GM23248 (cell line): ENCODE results near the gene GALNT17. TPM values are rescaled to one million over a fixed set of nuclear protein-coding genes. Genes with fewer than 3 reads are reported as not detected.

Experiments used
- DNase-seq: peaks from one replicate; pipeline ENCODE4 v3.0.0-alpha.2; 2015
- H2AFZ ChIP-seq: fragments of 200-600 bp; sonication (generic); 2 replicates; pipeline ENCODE4 v1.6.1; 2016; ENCODE audit warnings: antibody characterized with exemption
- H3F3A ChIP-seq: fragments of 200-600 bp; sonication (generic); 2 replicates; pipeline ENCODE4 v1.6.1; 2016; ENCODE audit warnings: mild to moderate bottlenecking, antibody characterized with exemption, mixed run types; ENCODE audit not compliant: insufficient read depth
- H3K27ac ChIP-seq: fragments of 200-600 bp; sonication (generic); 2 replicates; pipeline ENCODE4 v1.5.1; 2016; ENCODE audit warnings: mild to moderate bottlenecking
- H3K27me3 ChIP-seq: fragments of 200-600 bp; sonication (generic); replicated peaks from 2 replicates; pipeline ENCODE4 v1.6.1; 2016; ENCODE audit warnings: mild to moderate bottlenecking; ENCODE audit not compliant: insufficient read depth
- H3K36me3 ChIP-seq: fragments of 200-600 bp; sonication (generic); 2 replicates; pipeline ENCODE4 v1.6.1; 2016; ENCODE audit warnings: low read depth, mild to moderate bottlenecking
- H3K4me1 ChIP-seq: fragments of 200-600 bp; sonication (generic); 2 replicates; pipeline ENCODE4 v1.6.1; 2016; ENCODE audit warnings: mild to moderate bottlenecking; ENCODE audit not compliant: insufficient read depth
- H3K4me2 ChIP-seq: fragments of 200-600 bp; sonication (generic); one replicate; pipeline ENCODE4 v1.6.1; 2016; ENCODE audit warnings: mild to moderate bottlenecking; ENCODE audit not compliant: unreplicated experiment
- H3K4me3 ChIP-seq: fragments of 200-600 bp; sonication (generic); 2 replicates; pipeline ENCODE4 v1.5.1; 2016; ENCODE audit warnings: mild to moderate bottlenecking
- H3K79me2 ChIP-seq: fragments of 200-600 bp; sonication (generic); 2 replicates; pipeline ENCODE4 v1.6.1; 2016; ENCODE audit warnings: mild to moderate bottlenecking; ENCODE audit not compliant: insufficient read depth
- H3K9ac ChIP-seq: fragments of 200-600 bp; sonication (generic); 2 replicates; pipeline ENCODE4 v1.6.1; 2016; ENCODE audit warnings: mild to moderate bottlenecking
- H3K9me2 ChIP-seq: fragments of 200-600 bp; sonication (generic); 2 replicates; pipeline ENCODE4 v1.6.1; 2016; ENCODE audit warnings: mixed run types, mild to moderate bottlenecking, moderate library complexity; ENCODE audit not compliant: insufficient read depth
- H3K9me3 ChIP-seq: fragments of 200-600 bp; sonication (generic); one replicate; pipeline ENCODE4 v1.6.1; 2017; ENCODE audit warnings: low read depth
- H4K20me1 ChIP-seq: fragments of 200-600 bp; sonication (generic); 2 replicates; pipeline ENCODE4 v1.6.0; 2016; ENCODE audit not compliant: insufficient read depth
- EZH2 ChIP-seq: fragments of 200-600 bp; sonication (generic); IDR thresholded peaks from 2 replicates; pipeline ENCODE4 v1.6.1; 2018; ENCODE audit warnings: antibody characterized with exemption, mild to moderate bottlenecking; ENCODE audit not compliant: insufficient read depth, poor library complexity, severe bottlenecking
- EZH2phosphoT487 ChIP-seq: fragments of 200-600 bp; sonication (generic); IDR thresholded peaks from 2 replicates; pipeline ENCODE4 v1.6.1; 2018; ENCODE audit warnings: antibody characterized with exemption, moderate library complexity, mild to moderate bottlenecking, low read depth; ENCODE audit not compliant: insufficient read depth
- WGBS, 2 experiments: methylation state at CpG; one replicate each; pipeline ENCODE4 v1.1.6; 2015 to 2017; ENCODE audit warnings: low lambda C conversion rate in 2 of 2, low coverage in 1 of 2; ENCODE audit errors: missing lambda C conversion rate in 2 of 2; 5-methylcytosine and 5-hydroxymethylcytosine counted together
- in situ Hi-C: fragments of 300-500 bp; cut with MboI; formaldehyde crosslinking; loops from 2 replicates; pipeline ENCODE4 v1.15.0; 2020
- polyA plus RNA-seq: library from polyadenylated mRNA; unstranded; fragments of >200 nt; fragmentation: Nextera tagmentation; extraction: Ambion mirVana; gene quantifications from 2 replicates; pipeline ENCODE4 v1.2.1, GENCODE V29; 2016
- total RNA-seq: library from RNA; depleted of rRNA; stranded (reverse); fragments of >200 nt; shearing (Covaris generic); gene quantifications from 2 replicates; pipeline ENCODE4 v1.2.3, GENCODE V29; 2014

Gene GALNT17
- total and polyA plus RNA-seq, 2 experiments from 2014 or later: not detected

GRCh38 chr7:71611986-71612385, 480.0 kb downstream of the GALNT17 start:
- WGBS, 2 experiments: 57 to 58% methylated on average over 2 of the region's 2 CpGs
- TF ChIP-seq EZH2phosphoT487: no peak
- TF ChIP-seq EZH2: no peak
- Histone ChIP-seq H3K79me2 (no peaks in the 10 kb centered on the region), H3K9ac (no peak overlapping the region), H3K4me1 (no peaks in the 10 kb centered on the region), H3K4me2 (no peak overlapping the region), H2AFZ (no peak overlapping the region), H3K36me3 (no peaks in the 10 kb centered on the region), H4K20me1 (no peaks in the 10 kb centered on the region), H3K27me3 (no peaks in the 10 kb centered on the region), H3K27ac (no peak overlapping the region), H3K9me3 (no peaks in the 10 kb centered on the region), H3F3A (no peaks in the 10 kb centered on the region), H3K9me2 (no peaks in the 10 kb centered on the region), H3K4me3 (no peak overlapping the region)
- in situ Hi-C loops: no loop called here
- DNase-seq: no peak

- Histone ChIP-seq H3K9me2 (no peaks in the 10 kb centered on the region), H3K4me3 (no peak overlapping the region), H3K79me2 (no peaks in the 10 kb centered on the region), H3F3A (no peaks in the 10 kb centered on the region), H3K4me1 (no peaks in the 10 kb centered on the region), H4K20me1 (no peaks in the 10 kb centered on the region), H2AFZ (no peak overlapping the region), H3K36me3 (no peaks in the 10 kb centered on the region), H3K27me3 (no peaks in the 10 kb centered on the region), H3K27ac (no peak overlapping the region), H3K9ac (no peak overlapping the region), H3K9me3 (no peaks in the 10 kb centered on the region), H3K4me2 (no peak overlapping the region)
- no peak for TF ChIP-seq EZH2phosphoT487
- TF ChIP-seq EZH2: no peak
- DNase-seq: no peak
- in situ Hi-C loops: no loop called here
- 2 to 5% methylated on average over 6 of the region's 6 CpGs for WGBS, 2 experiments
Measured at GRCh38 chr7:71612911-71613310, 481.0 kb downstream of the GALNT17 start.

GRCh38 chr7:71613313-71613712, 481.4 kb downstream of the GALNT17 start:
- Histone ChIP-seq H3K79me2 (no peaks in the 10 kb centered on the region), H3K27me3 (no peaks in the 10 kb centered on the region), H3K4me2 (no peak overlapping the region), H3K4me1 (no peaks in the 10 kb centered on the region), H3F3A (no peaks in the 10 kb centered on the region), H3K9me3 (no peaks in the 10 kb centered on the region), H3K4me3 (no peak overlapping the region), H4K20me1 (no peaks in the 10 kb centered on the region), H2AFZ (no peak overlapping the region), H3K36me3 (no peaks in the 10 kb centered on the region), H3K9ac (no peak overlapping the region), H3K27ac (no peak overlapping the region), H3K9me2 (no peaks in the 10 kb centered on the region)
- WGBS, 2 experiments: 2 to 4% methylated on average over 3 of the region's 3 CpGs
- in situ Hi-C loops: no loop called here
- DNase-seq: peak; percentile 20
- TF ChIP-seq EZH2 (no peak), EZH2phosphoT487 (no peak)

- TF ChIP-seq EZH2phosphoT487 (no peak), EZH2 (no peak)
- no peaks in the 10 kb centered on the region for H3K79me2 ChIP-seq
- H3K9me2 ChIP-seq: no peaks in the 10 kb centered on the region
- no peak overlapping the region for H3K9ac ChIP-seq
- 4 to 5% methylated on average over 5 of the region's 5 CpGs for WGBS, 2 experiments
- H3K27ac ChIP-seq: no peak overlapping the region
- no peaks in the 10 kb centered on the region for H3K27me3 ChIP-seq
- no peaks in the 10 kb centered on the region for H3K4me1 ChIP-seq
- H3K4me2 ChIP-seq: no peak overlapping the region
- H3K9me3 ChIP-seq: no peaks in the 10 kb centered on the region
- no peaks in the 10 kb centered on the region for H4K20me1 ChIP-seq
- peak; percentile 5 for DNase-seq
- no peak overlapping the region for H2AFZ ChIP-seq
- no peak overlapping the region for H3K4me3 ChIP-seq
- H3F3A ChIP-seq: no peaks in the 10 kb centered on the region
- in situ Hi-C loops: no loop called here
- H3K36me3 ChIP-seq: no peaks in the 10 kb centered on the region
Measured at GRCh38 chr7:71615017-71615416, 483.1 kb downstream of the GALNT17 start.

GRCh38 chr7:71616217-71616616, 484.3 kb downstream of the GALNT17 start:
- Histone ChIP-seq H3K36me3 (no peaks in the 10 kb centered on the region), H3K4me1 (no peaks in the 10 kb centered on the region), H4K20me1 (no peaks in the 10 kb centered on the region), H3K9ac (no peak overlapping the region), H3F3A (no peaks in the 10 kb centered on the region), H2AFZ (no peak overlapping the region), H3K9me2 (no peaks in the 10 kb centered on the region), H3K4me3 (no peak overlapping the region), H3K4me2 (no peak overlapping the region), H3K27ac (no peak overlapping the region), H3K27me3 (no peaks in the 10 kb centered on the region), H3K9me3 (no peaks in the 10 kb centered on the region), H3K79me2 (no peaks in the 10 kb centered on the region)
- TF ChIP-seq EZH2phosphoT487 (no peak), EZH2 (no peak)
- WGBS, 2 experiments: 69 to 70% methylated on average over 3 of the region's 3 CpGs
- in situ Hi-C loops: no loop called here
- no peak for DNase-seq
